Omental fat pad (tissue), 4 donors: ENCODE data around the gene CNKSR3. TPM values are rescaled to one million over a fixed set of nuclear protein-coding genes. Genes with fewer than 3 reads are reported as not detected.

Experiments
- ATAC-seq: fragments of 150-250 bp; one replicate; pipeline ENCODE4 v1.9.1; 2016; ENCODE audit warnings: mild to moderate bottlenecking, moderate library complexity; ENCODE audit not compliant: low FRiP score
- DNase-seq: peaks from one replicate; pipeline ENCODE4 v3.0.0-alpha.2; 2019; ENCODE audit warnings: low spot score
- CTCF ChIP-seq, 3 donors: fragments of 450-650 bp; IDR thresholded peaks; one replicate each; pipeline ENCODE4 v1.5.1; 2016 to 2017; ENCODE audit warnings: antibody characterized with exemption in 3 of 3, mild to moderate bottlenecking in 3 of 3, moderate library complexity in 2 of 3
- total RNA-seq, 4 donors: library from RNA; depleted of rRNA; stranded (reverse); fragments of >200 nt; gene quantifications; one replicate each; pipeline ENCODE4 v1.1.0, GENCODE V29; 2016

CNKSR3 gene
- total RNA-seq, 4 donors from 2014 or later, result 3.9 to 13.8 (median 5.5) TPM

- no peak for TF ChIP-seq CTCF (IDR thresholded peaks at IDR 0.05)
- DNase-seq (no peak), ATAC-seq (no peak)
Measured at GRCh38 chr6:154411076-154411475, 99.4 kb downstream of the CNKSR3 start.

GRCh38 chr6:154410619-154411072, 99.8 kb downstream of the CNKSR3 start:
- DNase-seq (no peak), ATAC-seq (peak; percentile 93)
- no peak for TF ChIP-seq CTCF (IDR thresholded peaks at IDR 0.05)

- DNase-seq, result no peak
- no peak for TF ChIP-seq CTCF (IDR thresholded peaks at IDR 0.05)
- ATAC-seq, result no peak
Measured at GRCh38 chr6:154408891-154409500, 101.5 kb downstream of the CNKSR3 start.

GRCh38 chr6:154407440-154407839, 103.0 kb downstream of the CNKSR3 start:
- TF ChIP-seq CTCF (IDR thresholded peaks at IDR 0.05), result no peak
- DNase-seq, result no peak
- no peak for ATAC-seq

- no peak for TF ChIP-seq CTCF (IDR thresholded peaks at IDR 0.05)
- ATAC-seq, result no peak
- no peak for DNase-seq
Measured at GRCh38 chr6:154406869-154407268, 103.6 kb downstream of the CNKSR3 start.

GRCh38 chr6:154406301-154406700, 104.2 kb downstream of the CNKSR3 start:
- ATAC-seq (no peak), DNase-seq (no peak)
- TF ChIP-seq CTCF (IDR thresholded peaks at IDR 0.05), result no peak

- no peak for TF ChIP-seq CTCF (IDR thresholded peaks at IDR 0.05)
- peak; percentile 53 for ATAC-seq
- no peak for DNase-seq
Measured at GRCh38 chr6:154404791-154405400, 105.6 kb downstream of the CNKSR3 start.
